ENCODE results near the gene NFYC. TPM values are rescaled to one million over a fixed set of nuclear protein-coding genes. Genes with fewer than 3 reads are reported as not detected.

Gene NFYC
- total RNA-seq, 2 donors from 2014 or later, result 46.9 to 62.2 TPM

- no peak overlapping the region for H3K4me3 ChIP-seq
- no peak overlapping the region for H3K9ac ChIP-seq (ENCODE audit: low read depth in 2 of 2, low read length in 2 of 2)
- no peaks in the 10 kb centered on the region for H3K27me3 ChIP-seq
- no peak overlapping the region for H3K27ac ChIP-seq
- intact Hi-C loops (cut with DNase I), result no loop called here
- no peaks in the 10 kb centered on the region for H3K9me3 ChIP-seq
- TF ChIP-seq CTCF (IDR thresholded peaks at IDR 0.05), result no peak
- peaks cover 5% of the 10 kb centered on the region for H3K4me1 ChIP-seq
- H3K36me3 ChIP-seq, result peaks cover 11% of the 10 kb centered on the region
- no peak for DNase-seq
These were observed 60.3 kb downstream of the NFYC start for GRCh38 chr1:40751802-40752201.

GRCh38 chr1:40753142-40753882 lies 61.8 kb downstream of the NFYC start:
- no peak for TF ChIP-seq CTCF (IDR thresholded peaks at IDR 0.05)
- H3K9ac ChIP-seq (ENCODE audit: low read depth in 2 of 2, low read length in 2 of 2), result no peak overlapping the region
- no peak overlapping the region for H3K4me3 ChIP-seq
- H3K27ac ChIP-seq, result no peak overlapping the region
- no peaks in the 10 kb centered on the region for H3K9me3 ChIP-seq
- H3K27me3 ChIP-seq, result no peaks in the 10 kb centered on the region
- intact Hi-C loops (cut with DNase I), result no loop called here
- H3K4me1 ChIP-seq, result peaks cover 5% of the 10 kb centered on the region
- H3K36me3 ChIP-seq, result peaks cover 24% of the 10 kb centered on the region
- no peak for DNase-seq

GRCh38 chr1:40754201-40754600 lies 62.7 kb downstream of the NFYC start:
- no peak overlapping the region for H3K27ac ChIP-seq
- H3K9ac ChIP-seq (ENCODE audit: low read depth in 2 of 2, low read length in 2 of 2), result no peak overlapping the region
- no peaks in the 10 kb centered on the region for H3K27me3 ChIP-seq
- no peak overlapping the region for H3K4me3 ChIP-seq
- peaks cover 5% of the 10 kb centered on the region for H3K4me1 ChIP-seq
- H3K9me3 ChIP-seq, result no peaks in the 10 kb centered on the region
- intact Hi-C loops (cut with DNase I), result no loop called here
- DNase-seq, result no peak
- TF ChIP-seq CTCF (IDR thresholded peaks at IDR 0.05), result no peak
- peaks cover 24% of the 10 kb centered on the region for H3K36me3 ChIP-seq

GRCh38 chr1:40755067-40755466 lies 63.6 kb downstream of the NFYC start:
- Histone ChIP-seq H3K9ac (ENCODE audit: low read depth in 2 of 2, low read length in 2 of 2) (no peak overlapping the region), H3K9me3 (no peaks in the 10 kb centered on the region), H3K27ac (no peak overlapping the region), H3K4me1 (no peaks in the 10 kb centered on the region), H3K4me3 (no peak overlapping the region), H3K27me3 (no peaks in the 10 kb centered on the region), H3K36me3 (peaks cover 24% of the 10 kb centered on the region)
- intact Hi-C loops (cut with DNase I), result no loop called here
- DNase-seq, result no peak
- no peak for TF ChIP-seq CTCF (IDR thresholded peaks at IDR 0.05)

GRCh38 chr1:40756523-40756922 lies 65.0 kb downstream of the NFYC start:
- DNase-seq, result no peak
- peaks cover 24% of the 10 kb centered on the region for H3K36me3 ChIP-seq

More at GRCh38 chr1:40756523-40756922, 65.0 kb downstream of the NFYC start:
- intact Hi-C loops (cut with DNase I), result no loop called here
- TF ChIP-seq CTCF (IDR thresholded peaks at IDR 0.05), result no peak
- no peaks in the 10 kb centered on the region for H3K4me1 ChIP-seq
- no peak overlapping the region for H3K27ac ChIP-seq
- no peak overlapping the region for H3K4me3 ChIP-seq
- H3K9ac ChIP-seq (ENCODE audit: low read depth in 2 of 2, low read length in 2 of 2), result no peak overlapping the region
- H3K9me3 ChIP-seq, result no peaks in the 10 kb centered on the region
- no peaks in the 10 kb centered on the region for H3K27me3 ChIP-seq
